Measurements from ENCODE around the gene CEP63. TPM values are rescaled to one million over a fixed set of nuclear protein-coding genes. Genes with fewer than 3 reads are reported as not detected.

CEP63 gene
- total RNA-seq, 4 donors from 2014 or later: 21.4 to 23.5 (median 22.4) TPM

GRCh38 chr3:134608771-134609435 is 123.0 kb downstream of the CEP63 start:
- Histone ChIP-seq H3K27me3 (no peaks in the 10 kb centered on the region), H3K4me3 (no peak overlapping the region), H3K9me3 (no peaks in the 10 kb centered on the region), H3K36me3 (no peaks in the 10 kb centered on the region), H3K4me1 (peaks cover 19 to 20% of the 10 kb centered on the region in 2 donors), H3K27ac (no peak overlapping the region)
- ATAC-seq (no peak), DNase-seq (no peak)
- in situ Hi-C loops (cut with MboI; ENCODE audit: low sequenced_read_pairs in 4 of 4): loop anchor here (10.0 to 25.0 kb wide), 3 partner anchors 146 to 1286 kb away; no protein-coding TSS in a partner anchor
- TF ChIP-seq POLR2A (IDR thresholded peaks at IDR 0.05): no peak
- TF ChIP-seq CTCF (IDR thresholded peaks at IDR 0.05 in 4 of 5, conservative IDR thresholded peaks at IDR 0.05 in 1 of 5): no peak
- intact Hi-C loops (cut with DNase I; ENCODE audit: low total_unique reads): loop anchor here (10.0 kb wide), 1 partner anchor 896 kb away; no protein-coding TSS in a partner anchor

GRCh38 chr3:134609821-134610431 is 124.1 kb downstream of the CEP63 start:
- in situ Hi-C loops (cut with MboI; ENCODE audit: low sequenced_read_pairs in 4 of 4) (loop anchor here (10.0 to 25.0 kb wide), 3 partner anchors 145 to 1285 kb away; no protein-coding TSS in a partner anchor), intact Hi-C loops (cut with DNase I; ENCODE audit: low total_unique reads) (loop anchor here (10.0 kb wide), 1 partner anchor 895 kb away; no protein-coding TSS in a partner anchor)
- H3K9me3 ChIP-seq: no peaks in the 10 kb centered on the region
- DNase-seq (no peak), ATAC-seq (no peak)
- H3K27ac ChIP-seq: no peak overlapping the region
- no peak overlapping the region for H3K4me3 ChIP-seq
- H3K4me1 ChIP-seq: peaks cover 19 to 20% of the 10 kb centered on the region in 2 donors
- H3K36me3 ChIP-seq: no peaks in the 10 kb centered on the region
- no peaks in the 10 kb centered on the region for H3K27me3 ChIP-seq
- TF ChIP-seq CTCF (IDR thresholded peaks at IDR 0.05 in 4 of 5, conservative IDR thresholded peaks at IDR 0.05 in 1 of 5) (no peak), POLR2A (IDR thresholded peaks at IDR 0.05) (no peak)

GRCh38 chr3:134610432-134611385 is 124.9 kb downstream of the CEP63 start:
- no peak overlapping the region for H3K27ac ChIP-seq
- DNase-seq (no peak), ATAC-seq (no peak)
- TF ChIP-seq CTCF (IDR thresholded peaks at IDR 0.05 in 4 of 5, conservative IDR thresholded peaks at IDR 0.05 in 1 of 5): no peak
- no peak overlapping the region for H3K4me3 ChIP-seq
- intact Hi-C loops (cut with DNase I; ENCODE audit: low total_unique reads) (no loop called here), in situ Hi-C loops (cut with MboI; ENCODE audit: low sequenced_read_pairs in 4 of 4) (loop anchor here in 3 of 4 donors (25.0 kb wide), 1 partner anchor 1277 kb away; no protein-coding TSS in a partner anchor)
- no peaks in the 10 kb centered on the region for H3K36me3 ChIP-seq
- H3K27me3 ChIP-seq: no peaks in the 10 kb centered on the region
- peaks cover 19 to 20% of the 10 kb centered on the region in 2 donors for H3K4me1 ChIP-seq
- no peaks in the 10 kb centered on the region for H3K9me3 ChIP-seq

GRCh38 chr3:134611516-134611915 is 125.7 kb downstream of the CEP63 start:
- in situ Hi-C loops (cut with MboI; ENCODE audit: low sequenced_read_pairs in 4 of 4): loop anchor here in 3 of 4 donors (25.0 kb wide), 1 partner anchor 1276 kb away; no protein-coding TSS in a partner anchor
- H3K4me3 ChIP-seq: no peak overlapping the region
- ATAC-seq (no peak), DNase-seq (no peak)
- no peaks in the 10 kb centered on the region for H3K27me3 ChIP-seq
- no peak overlapping the region for H3K27ac ChIP-seq
- H3K4me1 ChIP-seq: peaks cover 17 to 19% of the 10 kb centered on the region in 2 donors
- intact Hi-C loops (cut with DNase I; ENCODE audit: low total_unique reads): no loop called here
- no peaks in the 10 kb centered on the region for H3K36me3 ChIP-seq
- H3K9me3 ChIP-seq: no peaks in the 10 kb centered on the region
- TF ChIP-seq POLR2A (IDR thresholded peaks at IDR 0.05) (no peak), CTCF (IDR thresholded peaks at IDR 0.05 in 4 of 5, conservative IDR thresholded peaks at IDR 0.05 in 1 of 5) (no peak)
